HG03159 (cell line): Measurements from ENCODE around the gene COL13A1.
A peak's percentile ranks its signal among the peaks of the same experiment; 100 is the strongest.

ENCODE experiments used
- ATAC-seq: cut with Tn5 transposase; IDR thresholded peaks from one replicate; pipeline ENCODE4 v1.9.1; 2021; ENCODE audit warnings: mild to moderate bottlenecking, moderate library complexity; ENCODE audit not compliant: unreplicated experiment

The COL13A1 gene

DNA sequence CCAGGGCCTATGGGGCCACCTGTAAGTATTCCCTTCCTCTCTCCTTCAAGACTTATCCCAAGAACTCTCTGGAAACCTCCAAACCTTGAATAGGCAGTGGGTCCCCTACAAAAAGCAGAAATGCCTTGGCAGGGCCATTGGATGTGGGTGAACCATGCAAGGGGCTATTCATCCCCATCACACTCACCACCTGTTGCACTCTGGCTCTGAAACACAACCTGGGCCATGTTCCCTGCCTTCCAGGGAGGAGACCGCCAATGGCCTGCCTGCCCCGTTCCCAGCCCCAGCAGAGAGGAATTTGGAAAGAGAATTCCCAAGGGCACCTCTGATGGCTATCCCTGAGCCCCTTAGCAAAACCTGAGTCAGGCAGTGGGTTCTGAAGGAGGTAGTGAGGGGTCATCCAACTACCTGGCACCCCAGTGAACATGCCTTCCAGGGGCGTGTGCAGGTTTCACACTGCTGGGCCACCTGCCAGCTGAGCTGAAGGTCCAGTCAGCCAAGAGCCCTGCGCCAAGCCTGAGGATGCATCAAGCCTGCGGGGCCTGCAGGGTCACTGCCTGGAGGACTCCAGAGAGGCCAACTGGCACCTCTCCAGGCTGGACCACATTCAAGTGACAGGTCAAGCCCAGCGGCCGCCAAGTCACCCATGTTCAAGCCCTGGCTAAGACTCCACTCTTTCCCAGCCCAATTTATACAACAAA lies 101.3 kb downstream of the COL13A1 start:
- ATAC-seq, result no peak

- ATAC-seq, result no peak
Measured at GRCh38 chr10:69904533-69904932, 102.8 kb downstream of the COL13A1 start.

DNA sequence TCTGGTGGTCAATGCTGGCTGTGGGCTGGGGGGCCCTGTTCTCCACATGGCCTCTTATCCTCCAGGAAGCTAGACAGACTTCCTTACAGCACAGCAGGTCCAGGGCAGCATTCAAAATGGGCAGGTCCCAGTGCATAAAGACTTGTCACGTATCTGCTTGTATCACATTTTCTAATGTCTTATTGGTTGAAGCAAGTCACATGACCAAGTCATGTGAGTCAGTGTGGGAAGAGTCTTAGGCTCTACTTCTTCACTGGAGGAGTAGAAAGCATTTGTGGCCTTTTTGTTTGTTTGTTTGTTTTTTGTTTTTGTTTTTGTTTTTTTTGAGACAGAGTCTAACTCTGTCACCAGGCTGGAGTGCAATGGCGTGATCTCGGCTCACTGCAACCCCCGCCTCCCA lies 104.7 kb downstream of the COL13A1 start:
- no peak for ATAC-seq

DNA sequence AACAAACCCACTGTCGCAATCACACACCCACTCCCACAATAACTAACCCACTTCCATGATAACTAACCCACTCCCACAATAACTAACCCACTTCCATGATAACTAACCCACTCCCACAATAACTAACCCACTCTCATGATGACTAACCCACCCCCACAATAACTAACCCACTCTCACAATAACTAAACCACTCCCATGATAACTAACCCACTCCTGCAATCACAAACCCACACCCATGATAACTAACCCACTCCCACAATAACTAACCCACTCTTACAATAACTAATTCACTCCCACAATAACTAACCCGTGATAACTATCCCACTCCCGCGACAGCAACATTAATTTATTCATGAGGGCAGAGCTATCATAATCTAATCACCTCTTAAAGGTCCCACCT lies 105.8 kb downstream of the COL13A1 start:
- no peak for ATAC-seq

- ATAC-seq, result no peak
Measured at GRCh38 chr10:69908124-69908523, 106.4 kb downstream of the COL13A1 start.

DNA sequence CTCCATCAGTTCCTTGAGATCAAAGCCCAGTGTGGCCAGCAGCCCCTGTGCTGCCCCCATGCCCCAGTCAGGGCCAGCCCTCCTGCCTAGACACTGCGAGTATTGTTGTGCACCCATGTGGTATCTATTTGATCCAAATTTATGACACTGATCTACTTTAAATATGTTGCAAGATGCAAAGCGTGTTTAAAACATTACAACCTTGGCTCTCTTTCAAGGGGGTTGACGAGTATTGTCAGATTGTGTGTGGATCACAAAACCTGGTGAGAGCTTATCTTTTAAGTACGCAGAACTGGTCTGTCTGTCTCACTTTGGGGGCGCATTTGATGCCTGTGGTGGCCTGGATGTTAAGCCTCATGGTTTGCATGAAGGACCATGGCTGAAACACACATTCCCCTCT lies 108.9 kb downstream of the COL13A1 start:
- no peak for ATAC-seq

- ATAC-seq, result no peak
Measured at GRCh38 chr10:69911613-69912528, 110.2 kb downstream of the COL13A1 start.

- ATAC-seq, result no peak
Measured at GRCh38 chr10:69912589-69912988, 110.9 kb downstream of the COL13A1 start.

- ATAC-seq, result no peak
Measured at GRCh38 chr10:69913606-69914382, 112.1 kb downstream of the COL13A1 start.

DNA sequence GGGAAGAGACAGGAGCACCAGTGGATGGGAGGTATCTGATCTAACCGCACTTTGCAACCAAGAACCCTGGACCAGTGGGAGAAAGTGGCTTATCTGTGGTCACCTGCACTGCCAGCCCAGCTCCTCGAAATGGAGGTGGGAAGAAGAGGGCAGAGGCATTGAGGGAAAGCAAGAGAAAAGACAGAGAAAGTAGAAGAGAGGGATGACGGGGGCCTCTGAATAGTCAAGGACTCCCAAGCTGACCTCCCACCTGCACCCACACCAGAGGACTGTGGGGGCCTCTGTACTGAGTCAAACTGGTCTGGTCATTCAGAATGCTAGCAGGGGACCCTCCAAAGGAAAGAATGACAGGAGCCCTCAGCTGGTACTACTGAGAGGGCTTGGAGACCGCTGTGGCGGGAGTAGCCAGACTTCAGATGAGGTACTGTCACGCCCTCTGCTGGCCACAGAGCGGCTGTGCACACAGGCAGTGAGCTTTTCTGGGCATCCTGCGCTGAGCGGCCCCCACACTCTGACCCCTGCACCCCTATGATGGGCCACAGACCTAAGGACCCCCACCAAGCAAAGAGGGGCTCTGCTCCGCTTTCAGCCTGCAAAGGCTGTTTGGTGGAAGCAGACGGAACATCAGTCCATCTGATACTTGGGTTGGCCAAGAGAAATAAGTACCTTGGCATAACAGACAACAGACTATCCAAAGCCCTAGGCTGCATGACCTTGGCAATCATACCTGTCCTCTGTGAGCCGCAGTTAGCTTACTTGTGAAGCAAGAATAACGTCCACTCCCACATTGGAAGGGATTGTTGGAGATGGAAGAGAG lies 112.9 kb downstream of the COL13A1 start:
- peak; percentile 50 for ATAC-seq

- no peak for ATAC-seq
Measured at GRCh38 chr10:69915215-69915560, 113.5 kb downstream of the COL13A1 start.

- ATAC-seq, result no peak
Measured at GRCh38 chr10:69916118-69916517, 114.4 kb downstream of the COL13A1 start.

GRCh38 chr10:69918036-69918435 lies 116.3 kb downstream of the COL13A1 start:
- ATAC-seq, result no peak

DNA sequence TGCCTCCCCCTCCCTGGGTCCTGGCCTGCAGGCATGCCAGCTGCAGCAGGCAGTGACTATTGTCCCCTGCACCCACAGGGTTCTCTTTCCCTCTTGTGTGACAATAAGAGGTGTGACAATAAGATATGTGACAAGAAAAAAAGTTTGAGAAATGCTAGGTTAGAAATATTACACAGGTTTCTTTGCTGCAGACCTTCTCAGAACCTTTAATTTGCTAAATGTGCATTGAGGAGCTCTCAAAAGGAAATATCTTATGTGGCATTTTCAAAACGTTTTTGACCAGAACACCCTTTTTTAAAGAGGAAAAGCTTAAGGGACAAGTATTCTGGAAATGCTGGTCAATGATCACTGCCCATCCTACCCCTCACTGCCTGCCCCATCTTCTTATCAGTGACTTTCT lies 117.5 kb downstream of the COL13A1 start:
- no peak for ATAC-seq

- no peak for ATAC-seq
Measured at GRCh38 chr10:69925111-69925510, 123.4 kb downstream of the COL13A1 start.

DNA sequence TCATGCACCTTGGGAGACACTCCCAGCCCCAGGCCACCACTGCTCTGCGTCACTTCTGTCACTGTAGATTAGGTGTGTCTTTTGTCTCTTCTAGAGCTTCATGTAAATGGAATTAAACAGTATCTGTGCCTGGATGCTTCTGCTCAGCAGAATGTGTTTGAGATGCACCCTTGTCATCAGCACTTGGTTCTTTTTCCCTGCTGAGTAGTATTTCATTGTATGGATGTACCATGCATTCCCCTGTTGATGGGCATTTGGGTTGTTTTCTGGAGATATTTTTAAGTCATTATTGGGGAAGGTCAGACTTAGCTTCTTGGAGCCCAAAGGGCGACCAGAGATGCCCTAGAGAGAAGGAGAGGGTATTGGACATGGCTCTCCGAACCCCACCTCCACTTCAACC lies 126.6 kb downstream of the COL13A1 start:
- ATAC-seq, result no peak

GRCh38 chr10:69929575-69929974 lies 127.9 kb downstream of the COL13A1 start:
- no peak for ATAC-seq

DNA sequence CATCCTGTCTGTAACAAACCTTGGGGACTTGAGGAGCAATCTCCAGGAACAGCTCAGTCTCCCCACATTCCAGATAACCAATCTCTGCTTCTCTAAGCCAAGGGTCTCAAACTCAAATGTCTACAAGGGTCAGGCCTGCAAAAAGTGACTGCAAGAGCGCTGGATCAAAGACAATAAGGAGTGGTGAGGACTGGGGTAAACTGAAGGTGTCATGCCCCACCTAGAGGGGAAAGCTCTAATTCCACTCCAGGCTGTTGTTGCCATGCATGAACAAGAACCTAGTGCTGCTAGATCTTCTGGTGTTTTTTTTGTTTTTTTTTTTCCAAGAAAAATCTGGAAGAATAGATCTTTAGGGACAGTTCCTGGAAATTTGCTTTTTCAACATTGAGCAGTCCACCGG lies 133.1 kb downstream of the COL13A1 start:
- ATAC-seq, result no peak

DNA sequence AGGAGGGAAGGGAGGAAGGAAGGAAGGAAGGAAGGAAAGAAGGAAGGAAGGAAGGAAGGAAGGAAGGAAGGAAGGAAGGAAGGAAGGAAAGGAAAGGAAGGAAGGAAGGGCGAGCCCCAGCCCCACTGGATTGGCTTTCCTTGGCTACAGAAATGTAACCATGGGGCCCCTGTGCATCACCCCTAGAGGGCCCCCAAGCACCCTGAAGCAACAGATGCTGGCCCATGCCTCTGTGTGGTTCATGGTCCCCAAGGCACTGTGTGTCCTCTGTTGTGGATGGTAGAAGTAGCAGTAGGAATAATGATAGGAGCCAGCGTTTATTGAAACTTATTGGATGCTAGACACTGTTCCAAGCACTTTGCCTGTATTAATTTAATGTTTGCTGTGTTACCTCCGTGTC lies 134.4 kb downstream of the COL13A1 start:
- no peak for ATAC-seq

GRCh38 chr10:69938541-69938991 lies 136.9 kb downstream of the COL13A1 start:
- ATAC-seq, result no peak

- no peak for ATAC-seq
Measured at GRCh38 chr10:69939061-69939460, 137.4 kb downstream of the COL13A1 start.
